Measurements from ENCODE around the gene MTMR10.
A peak's percentile ranks its signal among the peaks of the same experiment; 100 is the strongest.

The MTMR10 gene, protein sequence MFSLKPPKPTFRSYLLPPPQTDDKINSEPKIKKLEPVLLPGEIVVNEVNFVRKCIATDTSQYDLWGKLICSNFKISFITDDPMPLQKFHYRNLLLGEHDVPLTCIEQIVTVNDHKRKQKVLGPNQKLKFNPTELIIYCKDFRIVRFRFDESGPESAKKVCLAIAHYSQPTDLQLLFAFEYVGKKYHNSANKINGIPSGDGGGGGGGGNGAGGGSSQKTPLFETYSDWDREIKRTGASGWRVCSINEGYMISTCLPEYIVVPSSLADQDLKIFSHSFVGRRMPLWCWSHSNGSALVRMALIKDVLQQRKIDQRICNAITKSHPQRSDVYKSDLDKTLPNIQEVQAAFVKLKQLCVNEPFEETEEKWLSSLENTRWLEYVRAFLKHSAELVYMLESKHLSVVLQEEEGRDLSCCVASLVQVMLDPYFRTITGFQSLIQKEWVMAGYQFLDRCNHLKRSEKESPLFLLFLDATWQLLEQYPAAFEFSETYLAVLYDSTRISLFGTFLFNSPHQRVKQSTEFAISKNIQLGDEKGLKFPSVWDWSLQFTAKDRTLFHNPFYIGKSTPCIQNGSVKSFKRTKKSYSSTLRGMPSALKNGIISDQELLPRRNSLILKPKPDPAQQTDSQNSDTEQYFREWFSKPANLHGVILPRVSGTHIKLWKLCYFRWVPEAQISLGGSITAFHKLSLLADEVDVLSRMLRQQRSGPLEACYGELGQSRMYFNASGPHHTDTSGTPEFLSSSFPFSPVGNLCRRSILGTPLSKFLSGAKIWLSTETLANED

DNA sequence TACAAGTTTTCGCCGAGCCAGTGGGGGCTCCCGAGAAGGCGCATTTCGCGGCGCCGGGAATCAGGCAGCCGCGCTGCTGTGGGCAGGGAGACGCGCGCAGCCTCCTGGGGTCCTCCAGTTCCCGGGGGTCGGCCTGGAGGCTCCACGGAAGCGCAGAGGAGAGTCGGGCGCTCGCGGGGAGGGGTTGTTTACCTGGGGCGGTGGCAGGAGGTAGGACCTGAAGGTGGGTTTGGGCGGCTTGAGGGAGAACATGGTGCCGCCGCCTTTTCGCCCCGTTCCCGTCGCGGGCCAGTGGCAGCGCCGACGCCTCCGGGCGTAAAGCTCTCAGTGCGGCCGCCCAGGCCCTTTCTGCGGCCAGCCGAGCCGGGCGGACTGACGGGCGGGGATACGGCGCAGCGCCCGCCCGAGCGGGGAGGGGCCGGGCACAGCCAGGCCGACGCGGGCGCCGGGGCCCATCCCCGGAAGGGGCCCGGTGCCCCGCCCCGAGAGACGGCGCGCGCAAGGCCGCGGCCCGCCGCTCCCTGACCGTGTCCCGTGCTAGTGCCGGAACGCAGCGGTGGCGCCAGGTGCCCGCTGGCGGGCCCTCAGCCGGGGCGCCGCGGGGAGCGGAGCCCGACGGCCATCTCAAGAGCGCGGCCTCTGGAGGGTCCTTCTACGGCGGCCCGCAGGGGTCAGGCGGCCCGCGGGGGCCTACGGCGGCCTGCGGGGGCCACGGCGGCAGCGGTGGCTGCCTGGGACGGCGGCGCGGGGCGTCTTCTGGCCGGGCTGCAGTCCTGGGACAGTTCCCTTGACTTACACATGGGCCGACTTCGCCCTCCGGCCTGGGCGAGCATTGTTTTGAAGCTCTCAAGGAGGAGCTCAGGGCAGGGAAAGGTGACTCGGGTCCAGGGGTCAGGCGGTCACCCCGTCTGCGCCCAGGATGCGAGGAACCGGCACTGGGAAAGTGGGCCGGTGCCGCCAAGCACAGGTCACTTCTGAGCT is at the start of gene MTMR10:
TSS of gene MTMR10 (minus strand) at position 374 of the 981 bp plus-strand sequence. CDS start at position 252, 122 bp downstream.
- DNase-seq (ENCODE audit: low read depth) = peak; percentile 57

DNA sequence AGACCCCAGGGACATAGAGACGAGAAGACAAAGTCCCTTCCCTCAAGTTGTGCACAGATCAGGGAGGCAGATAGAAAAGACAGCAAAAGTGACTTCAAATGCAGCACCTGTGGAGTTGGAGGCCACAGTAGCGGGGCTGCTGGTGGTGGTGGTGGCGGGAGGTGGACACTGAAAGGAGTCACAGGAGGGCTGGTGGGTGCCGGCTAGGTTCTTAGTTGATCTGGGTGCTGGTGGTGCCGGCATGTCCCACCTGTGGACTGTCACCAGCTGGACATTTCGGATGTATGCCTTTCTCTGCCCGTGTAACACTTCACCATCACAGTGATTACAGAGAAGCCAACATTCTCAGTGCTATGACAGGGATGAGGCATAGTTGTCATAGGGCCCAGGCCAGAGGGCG is 49.2 kb upstream of the MTMR10 start:
- no peak for DNase-seq (ENCODE audit: low read depth)

DNA sequence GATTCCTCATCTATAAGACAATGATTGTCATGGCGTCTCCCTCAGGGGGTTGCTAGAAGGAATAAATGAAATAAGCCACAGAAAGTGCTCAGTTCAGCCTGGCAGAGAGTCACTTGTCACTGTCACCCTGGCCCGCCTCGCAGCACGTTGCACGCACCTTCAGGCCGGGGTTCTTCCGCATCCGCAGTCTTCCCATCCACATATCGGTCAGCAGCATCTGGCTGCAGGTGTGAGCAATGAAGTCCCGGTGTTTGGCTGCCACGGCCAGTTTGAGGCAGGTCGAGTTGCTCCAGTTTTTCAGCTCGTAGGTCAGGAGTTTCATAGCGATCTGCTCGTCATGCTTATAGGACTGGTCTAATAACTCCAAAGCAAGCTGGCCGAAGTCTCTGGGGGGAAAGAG is 48.5 kb upstream of the MTMR10 start:
- DNase-seq (ENCODE audit: low read depth) = no peak

DNA sequence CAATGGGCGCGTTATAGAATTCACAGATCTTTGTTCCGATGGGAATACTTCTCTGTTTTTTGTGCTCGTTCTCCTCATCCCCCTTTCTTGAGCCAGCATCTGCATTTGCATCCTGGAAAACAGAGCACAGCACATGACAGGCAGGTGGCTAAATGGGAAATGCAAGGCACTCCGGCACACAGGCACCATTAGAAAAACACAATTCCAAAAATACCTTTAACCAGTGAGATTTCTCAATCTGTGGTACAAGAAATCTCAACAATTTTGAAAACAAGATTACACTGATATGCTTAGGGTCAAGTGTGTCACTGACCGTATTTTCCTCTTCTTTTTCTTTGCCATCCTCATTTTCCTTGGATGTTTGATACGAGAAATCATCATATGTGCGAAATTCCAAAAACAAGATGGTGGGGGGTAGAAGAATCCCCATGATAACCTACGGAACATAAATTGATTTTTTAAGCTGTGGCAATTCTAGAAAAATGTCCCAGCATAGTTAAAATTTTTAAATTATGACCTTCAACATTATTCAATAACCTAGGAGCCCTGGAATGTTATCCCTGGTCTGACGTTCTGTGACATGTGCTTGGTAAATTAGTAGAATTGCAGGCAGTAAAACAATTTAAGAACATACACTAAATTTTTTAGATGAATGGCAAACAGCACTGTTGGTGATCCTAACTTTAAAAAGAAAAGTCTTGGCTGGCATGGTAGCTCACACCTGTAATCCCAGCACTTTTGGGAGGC is 46.5 kb upstream of the MTMR10 start:
- no peak for DNase-seq (ENCODE audit: low read depth)

DNA sequence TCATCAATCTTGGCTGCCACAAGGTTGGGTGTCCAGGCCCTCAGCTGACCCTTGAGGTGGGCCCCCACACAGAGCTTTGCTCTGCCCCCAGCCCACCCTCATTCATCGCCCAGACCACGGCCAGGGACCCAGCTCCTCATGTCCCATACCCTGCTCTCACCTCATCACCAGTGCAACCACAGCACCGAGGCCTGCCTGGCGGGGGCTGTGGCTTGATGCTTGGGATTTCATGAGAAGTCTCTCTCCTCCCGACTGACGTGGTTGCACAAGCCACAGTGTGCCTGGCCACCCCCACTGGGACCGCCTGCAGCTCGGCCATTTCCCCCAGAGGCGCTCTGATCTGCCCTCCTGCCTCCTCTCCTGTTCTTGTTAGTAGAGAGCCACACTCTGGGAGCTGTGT is 45.4 kb upstream of the MTMR10 start:
- DNase-seq (ENCODE audit: low read depth) = no peak

DNA sequence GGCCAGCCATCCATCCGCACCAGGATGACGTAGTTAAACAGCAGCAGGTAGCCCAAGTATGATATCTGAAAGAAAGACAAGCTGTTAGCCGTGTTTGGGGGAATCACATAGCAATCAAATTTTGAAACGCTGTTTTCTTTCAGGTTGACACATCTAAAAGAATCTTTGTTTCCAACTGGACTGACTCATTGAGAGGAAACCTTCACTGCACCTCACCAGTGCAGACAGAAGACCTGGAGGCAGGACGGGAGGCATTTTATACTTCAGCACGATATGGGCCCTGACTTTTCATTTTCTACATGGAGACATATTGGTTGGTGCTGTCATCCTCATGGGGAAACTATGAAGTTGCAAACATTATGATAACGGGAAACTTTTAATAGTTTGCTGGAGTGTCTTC is 44.2 kb upstream of the MTMR10 start:
- no peak for DNase-seq (ENCODE audit: low read depth)

DNA sequence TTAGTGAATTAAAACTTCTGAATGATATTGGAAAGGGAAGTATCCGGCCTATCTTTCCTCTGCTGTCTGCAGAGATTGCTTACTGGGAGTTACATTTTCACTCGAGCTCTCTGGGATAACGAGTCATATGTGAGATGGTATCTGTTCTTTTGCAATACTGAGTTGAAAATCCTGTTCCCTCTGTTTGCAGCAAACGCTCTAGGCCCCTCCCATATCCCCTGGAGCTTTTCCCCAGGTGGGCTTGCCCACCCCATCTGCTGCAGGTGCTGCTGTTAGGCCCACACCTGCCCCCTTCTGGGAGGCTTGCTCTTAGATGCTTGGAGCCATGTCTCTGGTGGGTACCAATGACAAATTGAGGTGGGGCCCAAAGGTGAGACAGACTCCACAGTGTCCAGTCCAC is 42.7 kb upstream of the MTMR10 start:
- DNase-seq (ENCODE audit: low read depth) = no peak

DNA sequence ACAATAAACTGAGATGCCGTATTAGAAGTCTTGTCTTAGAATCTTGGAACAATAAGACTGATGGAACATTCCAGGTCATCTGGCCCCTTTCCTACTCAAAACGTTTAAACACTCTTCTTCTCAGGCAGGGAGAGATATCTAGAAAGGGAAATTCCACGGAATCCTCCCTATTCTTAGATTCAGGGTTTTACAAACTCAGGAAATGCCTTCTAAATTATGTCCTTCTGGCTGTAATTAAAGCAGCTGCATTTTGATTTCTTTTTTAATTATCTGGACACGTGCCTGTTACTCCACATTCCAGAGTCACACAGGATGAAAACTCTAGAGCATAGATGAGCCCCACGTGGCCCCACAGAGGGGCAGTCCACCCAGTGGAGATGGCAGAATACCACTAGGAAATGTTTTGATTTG is 41.5 kb upstream of the MTMR10 start:
- DNase-seq (ENCODE audit: low read depth) = no peak

DNA sequence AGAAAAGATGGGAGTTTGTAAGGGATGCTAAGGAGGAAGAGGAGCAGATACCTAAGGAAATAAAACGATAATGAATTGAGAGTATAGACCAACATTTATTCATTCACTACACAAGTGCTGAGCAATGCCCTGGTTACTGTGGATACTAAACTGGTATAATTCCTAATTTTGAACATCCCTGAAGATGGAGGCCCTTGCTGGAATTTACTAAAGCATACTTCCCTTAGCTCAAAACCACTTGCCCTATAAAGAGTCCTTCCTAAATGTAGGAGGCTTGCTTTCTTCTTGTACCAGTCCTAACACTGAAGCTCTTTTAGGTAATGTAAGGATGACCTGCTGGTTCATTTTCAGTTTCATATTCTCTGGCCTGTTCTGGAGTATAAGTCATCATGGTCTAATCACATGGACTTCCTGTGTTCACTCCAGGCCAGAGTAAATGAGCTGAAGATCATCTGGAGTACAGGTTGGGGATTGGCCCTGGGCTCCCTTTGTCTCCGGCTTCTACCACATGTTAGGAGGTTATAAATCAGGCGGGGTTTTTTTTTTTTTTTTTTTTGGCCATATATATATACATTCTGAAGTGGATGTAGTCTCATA is 40.1 kb upstream of the MTMR10 start:
- no peak for DNase-seq (ENCODE audit: low read depth)

DNA sequence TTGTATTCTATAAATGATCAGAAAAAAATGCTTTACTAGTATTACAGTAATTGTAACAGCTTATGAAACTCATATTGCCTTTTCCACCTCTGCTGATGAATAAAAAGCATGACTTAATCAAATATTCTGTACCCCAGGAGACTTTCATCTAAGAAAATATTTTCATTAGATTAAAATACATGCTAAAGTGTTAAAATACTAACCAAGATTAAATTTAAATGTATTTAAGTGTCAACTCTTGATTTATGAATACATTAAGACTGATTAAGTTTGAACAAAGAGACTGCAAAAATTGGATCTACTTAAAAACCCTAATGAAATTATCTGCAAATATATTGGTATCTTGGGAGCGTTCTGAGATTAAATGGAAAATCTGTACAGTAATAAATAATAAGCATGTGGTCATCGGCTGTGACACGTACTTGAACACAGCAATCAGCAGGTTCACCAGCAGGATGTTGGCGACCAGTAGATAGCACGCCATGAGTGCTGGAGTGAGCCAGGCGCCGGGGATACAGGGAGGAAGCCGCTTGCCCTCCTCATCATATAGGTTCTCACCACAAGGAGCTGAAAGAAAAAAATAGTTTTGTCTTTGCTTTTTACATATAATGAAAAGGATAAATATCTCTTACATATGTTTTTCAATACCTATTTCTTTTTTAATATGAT is 36.6 kb upstream of the MTMR10 start:
- DNase-seq (ENCODE audit: low read depth) = no peak

DNA sequence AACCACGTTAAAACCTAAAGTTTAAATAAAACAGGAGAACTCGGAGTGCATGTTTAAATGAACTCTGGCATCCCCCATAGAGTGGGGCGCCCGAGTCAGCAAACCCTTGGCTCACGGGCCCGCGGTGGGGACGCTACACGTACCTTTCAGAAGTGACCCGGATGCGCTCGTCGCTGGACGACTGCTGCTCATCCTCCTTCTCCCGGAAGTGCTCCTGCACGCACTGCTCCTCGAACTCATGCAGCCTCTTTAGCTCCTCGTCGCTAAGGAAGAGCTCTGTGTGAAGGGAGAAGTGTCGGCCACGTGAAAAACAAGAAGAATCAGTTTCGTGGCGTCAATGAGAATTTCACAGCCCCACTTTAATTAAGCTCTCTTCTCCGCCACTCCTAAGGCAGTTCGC is 34.6 kb upstream of the MTMR10 start:
- DNase-seq (ENCODE audit: low read depth) = no peak

DNA sequence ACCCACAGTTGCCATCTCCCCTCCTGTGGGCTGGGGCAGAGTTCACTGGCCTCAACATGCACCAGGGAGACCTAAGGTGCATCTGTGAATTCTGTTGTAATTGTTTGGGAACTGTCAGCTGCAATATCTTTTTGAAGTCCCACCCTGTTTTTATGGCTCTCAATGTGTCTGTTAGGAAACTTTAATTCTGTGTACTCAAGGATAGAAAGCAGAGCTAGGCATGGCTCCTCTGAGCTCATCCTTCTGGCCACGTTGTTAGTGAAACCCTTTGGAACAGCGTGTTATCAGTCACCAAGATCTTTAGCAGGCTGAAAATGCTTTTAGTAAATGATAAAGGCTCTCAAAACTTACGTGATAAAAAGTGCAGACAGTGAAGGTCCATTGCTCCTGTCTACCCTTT is 33.6 kb upstream of the MTMR10 start:
- DNase-seq (ENCODE audit: low read depth) = no peak

DNA sequence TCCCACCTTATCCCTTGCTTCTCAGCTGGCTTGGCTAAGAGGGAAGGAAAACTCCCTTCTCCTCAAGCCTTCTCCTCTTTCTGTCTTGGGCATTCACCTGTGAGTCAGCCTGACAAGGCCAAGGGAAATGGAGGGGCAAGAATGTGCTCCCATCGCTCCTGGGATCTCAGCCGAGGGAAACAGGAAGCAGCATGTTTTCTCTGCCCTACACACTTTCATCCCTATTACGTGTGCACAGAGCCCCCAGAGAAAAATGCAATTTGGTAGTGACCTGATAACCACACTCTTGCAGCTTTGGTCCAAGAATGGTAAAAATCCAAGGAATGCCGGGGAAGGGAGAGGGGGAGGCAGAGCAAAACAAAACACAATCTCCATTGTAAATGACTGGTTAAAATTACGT is 32.9 kb upstream of the MTMR10 start:
- no peak for DNase-seq (ENCODE audit: low read depth)

DNA sequence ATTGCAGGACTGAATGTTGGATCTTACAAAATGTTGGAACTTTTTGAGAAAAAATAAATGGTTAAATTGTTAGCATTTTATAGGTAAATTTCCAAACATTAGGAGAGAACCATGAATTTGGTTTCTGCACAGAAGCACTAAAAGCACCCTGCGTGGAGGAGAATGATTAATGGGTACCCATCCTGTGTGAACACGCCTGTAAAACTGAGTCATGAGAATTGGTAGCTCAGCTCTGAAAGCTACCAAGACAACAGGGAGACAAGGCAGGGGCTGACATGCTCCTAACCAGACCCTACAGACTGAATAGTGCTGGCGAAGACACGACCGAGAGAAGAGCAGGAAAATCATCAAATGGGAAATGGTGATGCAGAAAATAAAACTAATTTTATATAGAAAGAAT is 32.4 kb upstream of the MTMR10 start:
- DNase-seq (ENCODE audit: low read depth) = no peak

DNA sequence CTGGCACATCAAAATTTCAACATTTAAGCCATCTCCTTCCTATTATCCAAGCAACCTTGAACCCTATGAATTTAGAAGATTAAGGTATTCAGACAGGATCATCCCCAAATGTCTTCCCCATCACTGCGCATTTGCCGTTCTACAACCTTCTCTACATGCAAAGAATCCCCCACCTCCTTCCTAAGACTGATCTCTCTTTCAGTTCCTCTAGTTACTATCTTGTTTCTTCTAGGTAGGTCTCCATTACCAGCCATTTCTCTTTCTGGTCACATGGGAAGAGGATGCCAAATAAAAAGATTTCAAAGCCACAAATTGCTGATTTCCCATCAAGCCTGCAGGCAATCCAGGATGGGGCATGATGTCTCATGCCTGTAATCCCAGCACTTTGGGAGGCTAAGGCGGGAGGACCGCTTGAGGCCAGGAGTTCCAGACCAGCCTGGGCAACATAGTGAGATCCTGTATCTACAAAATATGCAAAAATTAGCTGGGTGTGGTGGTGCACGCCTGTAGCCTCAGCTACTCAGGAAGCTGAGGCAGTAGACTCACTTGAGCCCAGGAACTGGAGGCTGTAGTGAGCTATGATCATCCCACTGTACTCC is 29.7 kb upstream of the MTMR10 start:
- DNase-seq (ENCODE audit: low read depth) = no peak

DNA sequence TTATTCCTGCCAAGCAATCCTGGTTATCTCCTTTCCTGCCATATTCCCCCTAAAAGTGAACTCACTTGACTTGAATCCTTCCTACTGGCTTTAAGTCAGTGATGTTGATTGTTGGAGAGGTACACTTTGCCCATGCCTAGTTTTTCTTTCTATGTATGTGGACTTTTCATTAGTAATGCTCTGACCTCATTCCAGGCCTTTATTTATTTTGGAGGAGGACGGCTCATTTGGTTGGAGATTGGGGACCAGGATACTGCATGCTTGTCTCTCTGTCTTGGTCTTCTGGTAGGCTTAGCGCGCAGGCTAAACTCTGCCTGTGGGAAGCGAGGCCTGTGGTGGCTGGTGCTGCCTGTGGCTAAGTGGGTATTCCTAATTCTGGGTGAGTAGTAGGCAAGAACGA is 29.1 kb upstream of the MTMR10 start:
- no peak for DNase-seq (ENCODE audit: low read depth)

DNA sequence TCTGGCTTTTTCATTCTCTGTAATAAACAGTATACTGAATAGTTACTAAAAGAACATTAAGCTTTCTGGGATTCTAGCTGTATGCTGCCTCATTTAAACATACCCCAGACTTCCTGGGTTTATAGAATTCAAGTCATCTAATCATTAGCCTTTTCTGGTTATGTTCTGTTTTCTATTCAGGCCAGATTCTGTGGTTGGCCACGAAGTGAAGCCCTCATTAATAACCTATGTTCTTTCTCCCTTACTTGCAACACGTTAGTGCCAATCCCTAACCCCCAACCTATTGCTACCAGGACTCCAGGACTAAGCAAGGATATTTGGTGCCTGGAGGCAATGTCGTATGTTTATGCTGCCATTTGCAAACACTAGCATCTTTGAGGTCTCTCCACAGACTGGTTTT is 28.6 kb upstream of the MTMR10 start:
- DNase-seq (ENCODE audit: low read depth) = no peak

DNA sequence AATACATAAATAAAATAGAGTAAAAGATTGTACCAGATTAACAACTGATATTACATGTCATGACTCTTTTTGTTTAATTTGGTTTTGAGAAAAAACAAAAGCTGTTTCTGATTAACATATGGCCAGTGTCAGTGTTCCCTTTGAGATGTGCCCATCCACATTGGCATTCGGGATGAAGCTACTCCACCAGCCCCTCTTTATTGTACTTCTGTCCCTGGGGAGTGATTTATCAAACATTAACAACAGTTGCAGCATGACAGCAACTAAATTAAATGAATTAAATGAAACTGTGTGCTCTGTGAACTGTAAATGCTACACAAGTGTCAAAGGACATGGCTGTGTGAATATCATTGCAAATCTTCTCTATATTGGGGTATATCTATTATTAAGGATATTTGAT is 25.9 kb upstream of the MTMR10 start:
- DNase-seq (ENCODE audit: low read depth) = no peak

DNA sequence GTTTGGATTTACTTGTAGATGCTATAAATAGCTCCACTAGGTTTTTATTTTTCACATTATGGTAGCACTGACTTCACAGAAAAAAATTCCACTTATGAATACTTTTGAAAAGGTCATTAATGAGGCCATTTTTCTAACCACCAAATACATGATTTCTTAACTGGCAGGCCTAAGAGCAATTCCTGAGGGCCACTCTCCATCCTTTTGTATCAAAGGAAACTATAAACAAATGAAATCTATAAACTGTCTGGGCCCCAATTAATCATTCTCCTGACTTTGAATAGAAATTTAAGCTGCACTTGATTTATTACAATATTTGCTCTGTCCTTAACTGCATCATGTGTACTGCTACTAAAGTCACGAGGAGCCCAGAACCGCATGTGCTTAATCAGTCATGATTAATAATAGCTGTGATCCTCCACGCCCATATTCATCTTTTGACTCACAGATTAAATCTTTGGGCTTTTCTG is 25.1 kb upstream of the MTMR10 start:
- no peak for DNase-seq (ENCODE audit: low read depth)

DNA sequence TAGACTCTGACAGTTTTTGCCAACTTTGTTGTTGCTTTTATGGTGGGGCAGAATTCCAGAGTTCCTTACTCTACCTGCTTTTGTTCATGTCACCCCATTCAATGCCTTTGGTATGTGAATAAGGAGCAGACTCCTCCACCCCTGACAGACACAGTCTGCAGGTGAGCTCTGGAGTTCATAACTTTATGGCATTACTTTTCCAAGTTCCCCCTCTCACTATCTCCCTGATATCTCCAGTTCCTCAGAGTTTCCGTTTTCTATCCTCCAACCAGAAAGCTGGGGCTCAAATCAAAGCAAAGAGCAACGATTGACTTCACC is 23.1 kb upstream of the MTMR10 start:
- DNase-seq (ENCODE audit: low read depth) = no peak
